Purkinje cell (primary cell): ENCODE results near the gene DERL2. TPM values are rescaled to one million over a fixed set of nuclear protein-coding genes. Genes with fewer than 3 reads are reported as not detected.

Source experiments
- polyA plus RNA-seq: library from polyadenylated mRNA; unstranded; fragments of >200 nt; fragmentation: Nextera tagmentation; gene quantifications from 2 replicates; pipeline ENCODE4 v1.2.1, GENCODE V29; 2014

Gene DERL2
- 65.2 and 89.9 TPM in 2 replicates for polyA plus RNA-seq

GRCh38 chr17:5485270-5486205 lies at the start of gene DERL2:
DERL2 (minus strand) TSS chr17:5486178; CDS start chr17:5486161, 17 bp downstream.

GRCh38 chr17:5486206-5487124 lies 487 bp upstream of the DERL2 start, which contains the start of gene MIS12:
MIS12 (plus strand) TSS chr17:5486566; CDS start chr17:5488863, 2,297 bp downstream.

GRCh38 chr17:5438716-5439445 lies 47.1 kb downstream of the DERL2 start, which contains the start of gene C1QBP:
C1QBP (minus strand) TSS chr17:5439155; CDS start chr17:5439073, 82 bp downstream.

Other genes with a start within 250 kb of the DERL2 start
- 40.1 and 43.7 TPM in 2 replicates for gene RABEP1, start 203.9 kb downstream of the DERL2 start, polyA plus RNA-seq
- 12.4 and 45.8 TPM in 2 replicates for gene NUP88, start 66.5 kb downstream of the DERL2 start, polyA plus RNA-seq
- 103 and 104 TPM in 2 replicates for gene RPAIN, start 66.0 kb downstream of the DERL2 start, polyA plus RNA-seq
- 99.5 and 110 TPM in 2 replicates for gene C1QBP, start 47.0 kb downstream of the DERL2 start, polyA plus RNA-seq
- gene DHX33, start 17.2 kb downstream of the DERL2 start, polyA plus RNA-seq, result 6.9 and 8.8 TPM in 2 replicates
- gene MIS12, start 388 bp upstream of the DERL2 start, polyA plus RNA-seq, result 9.3 and 16.0 TPM in 2 replicates
- 2.6 and 15.2 TPM in 2 replicates for gene NLRP1, start 98.3 kb upstream of the DERL2 start, polyA plus RNA-seq